Left colon (tissue), 2 donors: ENCODE data around the gene CR1L. TPM values are rescaled to one million over a fixed set of nuclear protein-coding genes. Genes with fewer than 3 reads are reported as not detected.
"Not testable (repeated sequence)": the region's sequence is repeated elsewhere in the genome, so short reads cannot be mapped to it uniquely, and the experiment has no call there.

Experiments
- ATAC-seq: fragments of 200-7000 bp; cut with Tn5 transposase; one replicate; pipeline ENCODE4 v1.9.1; 2020; ENCODE audit warnings: mild to moderate bottlenecking, moderate library complexity
- DNase-seq, 2 donors: peaks; one replicate each; pipeline ENCODE4 v3.0.0-alpha.2; 2020
- intact Hi-C, 2 donors: fragments of 100-400 bp; cut with DNase I in 1 of 2; cut with micrococcal nuclease in 1 of 2; formaldehyde crosslinking; loops; one replicate each; pipeline versions ENCODE4 v1.11.2 to v1.14.0; 2022; cut with DNase I, micrococcal nuclease
- total RNA-seq, 2 donors: library from RNA; stranded (reverse); fragmentation: NEBNext Ultra II Directional; extraction: Animal tissue kit (Norgen Biotek cat#: 25700); gene quantifications; one replicate each; pipeline ENCODE4 v1.2.1, GENCODE V29; 2021
- donor health status: DM: no; HTN: no; CAD: no.
- donor health status: DM: yes; HTN: yes; CAD: no.

The CR1L gene
- total RNA-seq, 2 donors from 2014 or later: 0.34 TPM; not detected in 1

GRCh38 chr1:207670997-207671396 is 26.1 kb downstream of the CR1L start:
- ATAC-seq (no peak), DNase-seq (no peak)
- intact Hi-C loops: no loop called here

GRCh38 chr1:207672522-207673130 is 27.7 kb downstream of the CR1L start:
- ATAC-seq (peak; percentile 86), DNase-seq (peak in 1 of 2 donors; percentile 58)
- intact Hi-C loops: no loop called here

GRCh38 chr1:207673399-207673798 is 28.5 kb downstream of the CR1L start:
- DNase-seq: no peak
- ATAC-seq: no peak
- intact Hi-C loops: no loop called here

GRCh38 chr1:207676153-207676552 is 31.2 kb downstream of the CR1L start:
- no peak for DNase-seq
- ATAC-seq: no peak
- intact Hi-C loops: no loop called here

GRCh38 chr1:207680590-207681388 is 35.9 kb downstream of the CR1L start:
- DNase-seq, intact Hi-C loops, ATAC-seq: not testable (repeated sequence)

GRCh38 chr1:207682872-207683434 is 38.0 kb downstream of the CR1L start:
- ATAC-seq, DNase-seq, intact Hi-C loops: not testable (repeated sequence)

GRCh38 chr1:207690551-207690950 is 45.6 kb downstream of the CR1L start:
- ATAC-seq, intact Hi-C loops, DNase-seq: not testable (repeated sequence)

- intact Hi-C loops: no loop called here
- ATAC-seq (no peak), DNase-seq (no peak)
These were observed 46.1 kb downstream of the CR1L start for GRCh38 chr1:207691010-207691409.

- ATAC-seq (no peak), DNase-seq (no peak)
- intact Hi-C loops: no loop called here
These were observed 46.9 kb downstream of the CR1L start for GRCh38 chr1:207691841-207692240.

- intact Hi-C loops, ATAC-seq: not testable (repeated sequence)
These were observed 47.4 kb downstream of the CR1L start for GRCh38 chr1:207692291-207692690.

GRCh38 chr1:207695891-207696290 is 51.0 kb downstream of the CR1L start:
- no peak for DNase-seq
- no peak for ATAC-seq
- intact Hi-C loops: no loop called here

More at GRCh38 chr1:207692291-207692690, 47.4 kb downstream of the CR1L start:
- not testable (repeated sequence) for DNase-seq

GRCh38 chr1:207698822-207699483 is 54.0 kb downstream of the CR1L start:
- intact Hi-C loops: no loop called here
- DNase-seq (peak in 1 of 2 donors; percentile 65), ATAC-seq (peak; percentile 80)

- DNase-seq (no peak), ATAC-seq (no peak)
- intact Hi-C loops: no loop called here
These were observed 57.4 kb downstream of the CR1L start for GRCh38 chr1:207702317-207702716.

- intact Hi-C loops: no loop called here
- ATAC-seq (no peak), DNase-seq (no peak)
These were observed 58.8 kb downstream of the CR1L start for GRCh38 chr1:207703712-207704111.

- ATAC-seq, DNase-seq, intact Hi-C loops: not testable (repeated sequence)
These were observed 63.1 kb downstream of the CR1L start for GRCh38 chr1:207708004-207708403.

- ATAC-seq (peak; percentile 48), DNase-seq (no peak)
- intact Hi-C loops: no loop called here
These were observed 66.4 kb downstream of the CR1L start for GRCh38 chr1:207711285-207711684.

GRCh38 chr1:207712701-207713100 is 67.8 kb downstream of the CR1L start:
- DNase-seq, intact Hi-C loops, ATAC-seq: not testable (repeated sequence)

GRCh38 chr1:207713529-207713928 is 68.6 kb downstream of the CR1L start:
- no peak for DNase-seq
- intact Hi-C loops: no loop called here
- ATAC-seq: no peak

- ATAC-seq (peak; percentile 62), DNase-seq (no peak)
- intact Hi-C loops: no loop called here
These were observed 74.3 kb downstream of the CR1L start for GRCh38 chr1:207719234-207719633.
